SJCRH30 (cell line): Measurements from ENCODE around the gene TP53. TPM values are rescaled to one million over a fixed set of nuclear protein-coding genes. Genes with fewer than 3 reads are reported as not detected.

Experiments used
- DNase-seq, 2 experiments: peaks; one replicate each; pipeline ENCODE4 v3.0.0-alpha.2; 2015 to 2020
- H3K27ac ChIP-seq: fragments of 250-450 bp; sonication (Bioruptor Pico); 2 replicates; pipeline ENCODE4 v1.5.1; 2020; ENCODE audit warnings: mild to moderate bottlenecking, moderate library complexity
- H3K27me3 ChIP-seq: fragments of 250-450 bp; sonication (Bioruptor Pico); 2 replicates; pipeline ENCODE4 v1.5.1; 2020; ENCODE audit warnings: mild to moderate bottlenecking, moderate library complexity
- H3K36me3 ChIP-seq: fragments of 250-450 bp; sonication (Bioruptor Pico); 2 replicates; pipeline ENCODE4 v1.5.1; 2020; ENCODE audit warnings: mild to moderate bottlenecking, moderate library complexity
- H3K4me1 ChIP-seq: fragments of 250-450 bp; sonication (Bioruptor Pico); 2 replicates; pipeline ENCODE4 v1.5.1; 2020; ENCODE audit warnings: mild to moderate bottlenecking, moderate library complexity
- H3K4me3 ChIP-seq: fragments of 250-450 bp; sonication (Bioruptor Pico); 2 replicates; pipeline ENCODE4 v1.5.1; 2020; ENCODE audit warnings: mild to moderate bottlenecking, moderate library complexity
- H3K9me3 ChIP-seq: fragments of 250-450 bp; sonication (Bioruptor Pico); replicated peaks from 2 replicates; pipeline ENCODE4 v1.5.1; 2020; ENCODE audit warnings: mild to moderate bottlenecking, moderate library complexity
- total RNA-seq: library from RNA; depleted of rRNA; stranded (reverse); fragments of >200 nt; shearing (Covaris generic); gene quantifications from 2 replicates; pipeline ENCODE4 v1.2.3, GENCODE V29; 2014; rRNA removed

TP53 gene
- total RNA-seq: 37.8 and 39.5 TPM in 2 replicates

DNA sequence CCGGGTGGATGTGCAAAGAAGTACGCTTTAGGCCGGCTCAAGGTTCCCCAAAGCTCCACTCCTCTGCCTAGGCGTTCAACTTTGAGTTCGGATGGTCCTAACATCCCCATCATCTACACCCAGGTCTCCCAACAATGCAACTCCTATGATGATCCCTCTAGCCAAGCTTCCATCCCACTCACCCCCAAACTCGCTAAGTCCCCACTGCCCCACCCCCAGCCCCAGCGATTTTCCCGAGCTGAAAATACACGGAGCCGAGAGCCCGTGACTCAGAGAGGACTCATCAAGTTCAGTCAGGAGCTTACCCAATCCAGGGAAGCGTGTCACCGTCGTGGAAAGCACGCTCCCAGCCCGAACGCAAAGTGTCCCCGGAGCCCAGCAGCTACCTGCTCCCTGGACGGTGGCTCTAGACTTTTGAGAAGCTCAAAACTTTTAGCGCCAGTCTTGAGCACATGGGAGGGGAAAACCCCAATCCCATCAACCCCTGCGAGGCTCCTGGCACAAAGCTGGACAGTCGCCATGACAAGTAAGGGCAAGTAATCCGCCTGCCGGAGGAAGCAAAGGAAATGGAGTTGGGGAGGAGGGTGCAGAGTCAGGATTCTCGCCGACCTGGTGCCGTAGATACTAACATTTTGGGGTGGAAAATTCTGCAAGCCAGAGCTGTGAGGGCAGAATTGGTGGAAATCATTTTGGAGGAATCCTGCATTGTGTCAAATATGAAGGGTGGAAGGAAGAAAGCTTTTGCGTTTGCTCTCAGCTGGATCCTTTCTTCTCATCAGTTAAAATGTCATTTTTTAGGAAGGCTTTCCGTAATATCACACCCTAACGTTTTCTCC is at the start of gene TP53:
Gene TP53, minus strand, starts transcription at position 419 of the 836 bp plus-strand sequence. CDS start 10,896 bp downstream, outside the sequence.
- Histone ChIP-seq H3K27me3 (no peaks in the 10 kb centered on the region), H3K36me3 (peaks cover 5% of the 10 kb centered on the region), H3K9me3 (no peaks in the 10 kb centered on the region), H3K4me1 (peaks cover 8% of the 10 kb centered on the region; the same call in 1 of the 2 replicates), H3K27ac (peak within 1 kb of the TSS; percentile 100), H3K4me3 (peak within 1 kb of the TSS; percentile 94)
- peak; percentile 88 to 91 for DNase-seq

GRCh38 chr17:7732981-7733539 is 45.8 kb upstream of the TP53 start:
- Histone ChIP-seq H3K27me3 (no peaks in the 10 kb centered on the region), H3K36me3 (no peaks in the 10 kb centered on the region), H3K9me3 (no peaks in the 10 kb centered on the region), H3K4me1 (no peaks in the 10 kb centered on the region), H3K27ac (no peak overlapping the region), H3K4me3 (no peak overlapping the region)
- DNase-seq: no peak

DNA sequence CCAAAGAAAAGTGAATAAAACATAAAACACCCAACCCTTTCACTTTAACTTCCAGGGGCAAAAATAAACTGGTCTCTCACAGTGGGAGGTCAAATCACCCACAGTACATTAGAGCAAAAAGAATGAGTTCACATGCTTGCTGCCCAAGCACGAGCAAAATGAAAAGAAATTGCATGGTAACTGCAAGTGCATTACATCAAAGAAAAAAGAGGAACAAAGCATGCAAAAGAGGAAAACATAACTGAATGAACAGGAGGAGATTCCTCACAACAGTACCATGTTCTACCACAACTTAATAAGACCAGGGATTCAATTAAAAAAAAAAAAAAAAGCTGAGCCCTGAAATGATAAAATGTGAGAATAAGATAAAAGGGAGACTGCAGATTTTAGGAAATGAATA is 42.5 kb upstream of the TP53 start:
- no peaks in the 10 kb centered on the region for H3K9me3 ChIP-seq
- no peaks in the 10 kb centered on the region for H3K4me1 ChIP-seq
- no peaks in the 10 kb centered on the region for H3K27me3 ChIP-seq
- no peaks in the 10 kb centered on the region for H3K36me3 ChIP-seq
- H3K4me3 ChIP-seq: no peak overlapping the region
- no peak for DNase-seq
- H3K27ac ChIP-seq: no peak overlapping the region

- no peak overlapping the region for H3K27ac ChIP-seq
- no peak overlapping the region for H3K4me3 ChIP-seq
- H3K27me3 ChIP-seq: no peaks in the 10 kb centered on the region
- no peaks in the 10 kb centered on the region for H3K4me1 ChIP-seq
- DNase-seq: no peak
- H3K9me3 ChIP-seq: no peaks in the 10 kb centered on the region
- H3K36me3 ChIP-seq: no peaks in the 10 kb centered on the region
Measured at GRCh38 chr17:7727886-7728285, 40.6 kb upstream of the TP53 start.

DNA sequence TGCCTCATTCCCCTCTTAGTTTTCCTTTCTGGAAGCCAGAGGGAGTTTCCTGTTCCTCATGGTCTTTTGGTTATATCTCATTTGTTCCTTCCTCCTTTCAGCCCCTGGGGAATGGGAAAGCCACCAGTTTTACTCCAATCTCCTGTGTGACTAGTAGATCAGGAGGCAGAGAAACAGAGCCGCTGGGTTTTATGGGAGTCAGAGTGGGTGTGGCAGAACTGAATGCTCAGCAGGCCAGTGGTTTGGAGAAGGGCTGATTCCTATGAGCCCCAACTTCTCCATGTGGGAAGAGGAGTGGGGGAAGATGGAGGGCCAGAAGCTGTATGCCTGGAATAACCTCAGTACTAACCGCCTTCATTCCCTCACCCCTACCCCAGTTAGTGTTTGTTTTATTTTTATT is 34.3 kb upstream of the TP53 start:
- no peak overlapping the region for H3K27ac ChIP-seq
- no peak for DNase-seq
- H3K36me3 ChIP-seq: no peaks in the 10 kb centered on the region
- 0 out of 2 replicates have a peak, but pooled peaks cover 3% of the 10 kb centered on the region for H3K4me1 ChIP-seq
- H3K9me3 ChIP-seq: no peaks in the 10 kb centered on the region
- no peaks in the 10 kb centered on the region for H3K27me3 ChIP-seq
- H3K4me3 ChIP-seq: no peak overlapping the region

DNA sequence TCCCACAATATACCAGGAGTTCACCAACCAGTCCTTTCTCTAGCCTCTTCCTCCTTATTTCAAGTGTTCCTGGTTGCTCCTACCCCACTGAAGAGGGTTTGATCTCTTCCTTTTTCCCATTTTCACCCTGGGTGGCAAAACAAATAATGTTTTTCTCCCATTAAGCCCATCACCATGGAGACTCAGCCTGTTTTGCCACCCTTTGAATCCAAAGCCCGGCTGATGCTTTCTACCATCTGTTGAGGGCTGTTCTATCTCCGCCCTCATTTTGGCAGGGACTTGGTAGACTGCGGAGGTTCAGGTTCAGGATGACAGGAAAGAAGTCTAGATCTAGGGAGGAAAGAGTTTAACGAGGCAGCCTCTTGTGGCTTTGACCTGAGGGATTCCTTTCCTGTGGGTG is 32.8 kb upstream of the TP53 start:
- Histone ChIP-seq H3K4me3 (no peak overlapping the region), H3K9me3 (no peaks in the 10 kb centered on the region), H3K27me3 (0 out of 2 replicates have a peak, but pooled peaks cover 3% of the 10 kb centered on the region), H3K36me3 (no peaks in the 10 kb centered on the region), H3K27ac (no peak overlapping the region), H3K4me1 (0 out of 2 replicates have a peak, but pooled peaks cover 3% of the 10 kb centered on the region)
- DNase-seq: peak; percentile 27 to 38

DNA sequence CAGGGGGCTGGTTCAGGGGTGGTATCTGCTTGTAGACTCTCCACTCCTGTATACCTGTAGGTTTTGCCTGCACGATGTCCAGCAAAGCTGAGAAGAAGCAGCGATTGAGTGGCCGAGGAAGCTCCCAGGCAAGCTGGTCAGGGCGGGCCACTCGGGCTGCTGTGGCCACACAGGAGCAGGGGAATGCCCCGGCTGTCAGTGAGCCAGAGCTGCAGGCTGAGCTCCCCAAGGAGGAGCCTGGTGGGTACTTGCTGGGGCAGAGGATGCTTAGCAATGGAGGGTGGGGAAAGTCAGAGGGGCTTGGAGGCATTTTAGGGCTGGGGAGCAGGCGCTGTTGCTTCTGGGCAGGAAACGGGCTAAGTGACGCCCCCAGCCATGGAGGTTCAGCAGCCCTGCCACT is 32.4 kb upstream of the TP53 start:
- Histone ChIP-seq H3K4me3 (no peak overlapping the region), H3K36me3 (no peaks in the 10 kb centered on the region), H3K27ac (no peak overlapping the region), H3K4me1 (0 out of 2 replicates have a peak, but pooled peaks cover 3% of the 10 kb centered on the region), H3K27me3 (0 out of 2 replicates have a peak, but pooled peaks cover 3% of the 10 kb centered on the region), H3K9me3 (no peaks in the 10 kb centered on the region)
- DNase-seq: no peak

- Histone ChIP-seq H3K27ac (no peak overlapping the region), H3K4me3 (peak overlapping the region; percentile 70), H3K4me1 (0 out of 2 replicates have a peak, but pooled peaks cover 3% of the 10 kb centered on the region), H3K27me3 (0 out of 2 replicates have a peak, but pooled peaks cover 3% of the 10 kb centered on the region), H3K36me3 (no peaks in the 10 kb centered on the region), H3K9me3 (no peaks in the 10 kb centered on the region)
- no peak for DNase-seq
Measured at GRCh38 chr17:7717756-7718350, 30.6 kb upstream of the TP53 start.

- Histone ChIP-seq H3K4me3 (peak within 1 kb of the TSS; percentile 70), H3K27me3 (0 out of 2 replicates have a peak, but pooled peaks cover 3% of the 10 kb centered on the region), H3K36me3 (no peaks in the 10 kb centered on the region), H3K27ac (peak within 1 kb of the TSS; percentile 33; the same call in 1 of the 2 replicates), H3K4me1 (0 out of 2 replicates have a peak, but pooled peaks cover 3% of the 10 kb centered on the region), H3K9me3 (no peaks in the 10 kb centered on the region)
- peak; percentile 89 to 92 for DNase-seq
Measured at GRCh38 chr17:7716901-7717755, 29.8 kb upstream of the TP53 start, which contains the start of gene DNAH2. DNAH2 (plus strand) TSS chr17:7717744; CDS start chr17:7719735, 1,991 bp downstream.

- H3K9me3 ChIP-seq: no peaks in the 10 kb centered on the region
- peak overlapping the region; percentile 70 for H3K4me3 ChIP-seq
- no peaks in the 10 kb centered on the region for H3K36me3 ChIP-seq
- H3K27ac ChIP-seq: no peak overlapping the region
- DNase-seq: no peak
- 0 out of 2 replicates have a peak, but pooled peaks cover 3% of the 10 kb centered on the region for H3K27me3 ChIP-seq
- H3K4me1 ChIP-seq: 0 out of 2 replicates have a peak, but pooled peaks cover 3% of the 10 kb centered on the region
Measured at GRCh38 chr17:7715936-7716886, 28.9 kb upstream of the TP53 start.

DNA sequence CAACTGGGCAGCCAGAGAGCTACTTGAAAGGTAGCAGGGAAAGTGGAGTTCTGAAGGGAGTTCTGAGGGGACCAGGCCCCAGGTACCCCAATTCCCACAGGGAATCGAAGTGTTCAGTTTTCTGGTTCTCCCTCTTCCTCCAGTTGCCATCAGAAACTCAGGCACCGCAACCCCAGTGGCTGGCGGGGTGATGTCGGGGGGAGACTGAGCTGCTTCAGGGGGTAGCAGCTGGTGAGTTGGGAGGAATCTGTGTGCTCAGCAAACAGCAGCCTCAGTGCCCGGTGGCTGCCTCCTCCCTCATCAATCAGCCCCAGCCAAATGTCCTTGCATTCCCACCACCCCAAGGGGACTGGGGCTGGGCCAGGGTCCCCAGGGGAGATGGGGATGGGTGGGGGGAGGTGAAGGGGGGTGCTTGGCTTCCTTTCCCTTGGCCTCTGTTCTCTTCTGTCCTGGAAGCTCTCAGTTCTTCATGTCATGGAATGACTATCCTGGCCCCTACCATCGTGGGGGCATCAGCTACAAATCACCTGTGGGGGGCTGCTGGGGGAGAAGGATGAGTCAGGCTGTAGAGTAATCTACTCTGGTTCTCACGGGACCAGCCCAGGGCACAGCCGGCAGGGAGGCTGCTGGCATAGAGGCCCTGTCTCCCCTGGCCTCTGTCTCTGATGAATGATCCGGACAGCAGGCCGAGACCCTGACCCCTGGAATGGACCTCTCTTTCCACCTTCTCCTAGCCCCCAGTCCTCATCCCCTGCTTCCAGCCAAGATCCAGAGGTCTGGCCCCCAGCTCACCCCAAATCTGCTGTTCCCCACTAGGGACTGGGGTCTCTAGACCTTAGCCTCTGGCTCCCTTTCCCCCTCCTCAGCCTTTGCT is 27.7 kb upstream of the TP53 start:
- Histone ChIP-seq H3K27ac (no peak overlapping the region), H3K27me3 (0 out of 2 replicates have a peak, but pooled peaks cover 3% of the 10 kb centered on the region), H3K4me3 (no peak overlapping the region), H3K9me3 (no peaks in the 10 kb centered on the region), H3K36me3 (no peaks in the 10 kb centered on the region), H3K4me1 (0 out of 2 replicates have a peak, but pooled peaks cover 3% of the 10 kb centered on the region)
- DNase-seq: no peak

DNA sequence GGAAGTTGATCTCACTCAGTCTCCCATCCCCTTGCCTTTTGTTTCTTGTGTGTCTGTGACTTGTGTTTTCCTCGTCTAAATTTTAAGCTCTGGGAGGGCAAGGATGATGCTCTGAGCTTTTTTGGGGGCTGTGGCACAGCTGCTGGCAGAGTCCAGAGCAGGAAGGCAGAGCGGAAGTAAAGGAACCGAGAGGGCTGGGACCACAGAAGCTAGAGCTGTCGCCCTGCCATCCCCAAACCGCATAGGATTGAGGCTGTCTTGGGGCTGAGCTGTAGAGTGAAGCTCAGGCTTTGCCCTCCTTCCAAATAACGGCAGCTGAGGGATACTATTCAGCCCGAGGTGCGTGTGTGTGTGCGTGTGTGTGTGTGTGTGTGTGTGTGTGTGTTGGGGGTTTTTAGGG is 26.5 kb upstream of the TP53 start:
- Histone ChIP-seq H3K36me3 (no peaks in the 10 kb centered on the region), H3K27ac (no peak overlapping the region), H3K27me3 (0 out of 2 replicates have a peak, but pooled peaks cover 3% of the 10 kb centered on the region), H3K9me3 (no peaks in the 10 kb centered on the region), H3K4me3 (no peak overlapping the region), H3K4me1 (0 out of 2 replicates have a peak, but pooled peaks cover 3% of the 10 kb centered on the region)
- peak in 1 of 2 experiments; percentile 22 for DNase-seq
